D341Med (cell line): Measurements from ENCODE around the gene RAB35.
"Not testable (repeated sequence)": the region's sequence is repeated elsewhere in the genome, so short reads cannot be mapped to it uniquely, and the experiment has no call there.

Experiments used
- DNase-seq: peaks from one replicate; pipeline ENCODE4 v3.0.0; 2012; ENCODE audit warnings: low spot score

RAB35 gene

GRCh38 chr12:120060717-120061116, 55.8 kb downstream of the RAB35 start:
- DNase-seq: no peak

- no peak for DNase-seq
Observed at GRCh38 chr12:120060196-120060595, 56.4 kb downstream of the RAB35 start.

GRCh38 chr12:120056739-120057138, 59.8 kb downstream of the RAB35 start:
- DNase-seq: no peak

GRCh38 chr12:120055231-120056000, 61.1 kb downstream of the RAB35 start:
- DNase-seq: no peak

GRCh38 chr12:120054293-120054692, 62.3 kb downstream of the RAB35 start:
- no peak for DNase-seq

GRCh38 chr12:120051535-120051934, 65.0 kb downstream of the RAB35 start:
- DNase-seq: no peak

- no peak for DNase-seq
Observed at GRCh38 chr12:120049426-120049825, 67.1 kb downstream of the RAB35 start.

- DNase-seq: no peak
Observed at GRCh38 chr12:120048263-120048662, 68.3 kb downstream of the RAB35 start.

- DNase-seq: no peak
Observed at GRCh38 chr12:120047072-120047471, 69.5 kb downstream of the RAB35 start.

- DNase-seq: not testable (repeated sequence)
Observed at GRCh38 chr12:120045367-120045766, 71.2 kb downstream of the RAB35 start.
